GM18858 (cell line): ENCODE results near the gene SLC16A13.
"Not testable (repeated sequence)": the region's sequence is repeated elsewhere in the genome, so short reads cannot be mapped to it uniquely, and the experiment has no call there.

Experiments
- ATAC-seq: cut with Tn5 transposase; IDR thresholded peaks from one replicate; pipeline ENCODE4 v1.9.1; 2021; ENCODE audit not compliant: unreplicated experiment

Gene SLC16A13

GRCh38 chr17:7060165-7060891 is 24.5 kb downstream of the SLC16A13 start:
- no peak for ATAC-seq

- ATAC-seq = no peak
Measured at GRCh38 chr17:7063518-7064094, 27.8 kb downstream of the SLC16A13 start.

GRCh38 chr17:7064261-7064660 is 28.4 kb downstream of the SLC16A13 start:
- no peak for ATAC-seq

- ATAC-seq = no peak
Measured at GRCh38 chr17:7067198-7067597, 31.4 kb downstream of the SLC16A13 start.

GRCh38 chr17:7068268-7068667 is 32.5 kb downstream of the SLC16A13 start:
- no peak for ATAC-seq

GRCh38 chr17:7070712-7071111 is 34.9 kb downstream of the SLC16A13 start:
- ATAC-seq = no peak

- ATAC-seq = no peak
Measured at GRCh38 chr17:7072406-7072805, 36.6 kb downstream of the SLC16A13 start.

- no peak for ATAC-seq
Measured at GRCh38 chr17:7074931-7075330, 39.1 kb downstream of the SLC16A13 start.

GRCh38 chr17:7077911-7078546 is 42.2 kb downstream of the SLC16A13 start:
- ATAC-seq = no peak

GRCh38 chr17:7078711-7079110 is 42.9 kb downstream of the SLC16A13 start:
- ATAC-seq = no peak

GRCh38 chr17:7079581-7080455 is 44.0 kb downstream of the SLC16A13 start, which contains the start of gene CLEC10A:
TSS of gene CLEC10A (minus strand) at chr17:7080251. CDS start at chr17:7078812, 1,439 bp downstream.
- ATAC-seq = no peak

GRCh38 chr17:7080456-7081041 is 44.7 kb downstream of the SLC16A13 start:
- no peak for ATAC-seq

- ATAC-seq = no peak
Measured at GRCh38 chr17:7081341-7082062, 45.7 kb downstream of the SLC16A13 start.

GRCh38 chr17:7083592-7083991 is 47.8 kb downstream of the SLC16A13 start:
- no peak for ATAC-seq

GRCh38 chr17:7084088-7084487 is 48.3 kb downstream of the SLC16A13 start:
- ATAC-seq = no peak

GRCh38 chr17:7088442-7088841 is 52.6 kb downstream of the SLC16A13 start:
- ATAC-seq = not testable (repeated sequence)

GRCh38 chr17:7089570-7089969 is 53.8 kb downstream of the SLC16A13 start:
- ATAC-seq = not testable (repeated sequence)
